NCI-H2227 treated with DMSO at 0.1 percent for 48 hours (cell line): Measurements from ENCODE around the gene SVOPL.

ENCODE experiments used
- DNase-seq: peaks from one replicate; lab custom pipeline; 2025; lab: John Stamatoyannopoulos, UW

The SVOPL gene

DNA sequence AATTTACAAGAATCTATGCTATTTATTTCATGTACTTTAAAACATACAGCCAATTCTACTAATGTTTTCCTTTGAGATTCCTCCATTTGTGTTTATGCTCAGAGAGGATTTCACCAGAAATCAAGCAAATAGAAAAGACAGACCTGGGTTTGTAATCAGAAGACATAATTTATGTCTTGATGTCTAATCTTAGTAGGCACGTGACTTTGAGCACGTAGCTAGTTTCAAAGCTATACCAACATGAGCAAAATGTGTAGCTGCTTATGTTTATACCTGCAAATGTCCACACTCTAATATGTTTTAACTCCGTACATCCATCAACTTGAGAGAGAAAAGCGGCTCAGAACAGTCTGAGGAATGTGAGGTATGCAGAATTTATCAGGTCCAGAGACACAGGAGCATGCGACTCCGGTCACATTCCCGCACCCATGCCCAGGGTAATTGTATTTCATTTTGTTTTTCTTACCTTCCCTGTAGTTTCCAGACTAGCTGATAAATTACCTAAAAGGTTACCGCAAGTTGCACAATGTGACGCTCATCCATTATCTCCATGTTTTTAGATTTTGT, 40.0 kb downstream of the SVOPL start:
- no peak for DNase-seq

DNA sequence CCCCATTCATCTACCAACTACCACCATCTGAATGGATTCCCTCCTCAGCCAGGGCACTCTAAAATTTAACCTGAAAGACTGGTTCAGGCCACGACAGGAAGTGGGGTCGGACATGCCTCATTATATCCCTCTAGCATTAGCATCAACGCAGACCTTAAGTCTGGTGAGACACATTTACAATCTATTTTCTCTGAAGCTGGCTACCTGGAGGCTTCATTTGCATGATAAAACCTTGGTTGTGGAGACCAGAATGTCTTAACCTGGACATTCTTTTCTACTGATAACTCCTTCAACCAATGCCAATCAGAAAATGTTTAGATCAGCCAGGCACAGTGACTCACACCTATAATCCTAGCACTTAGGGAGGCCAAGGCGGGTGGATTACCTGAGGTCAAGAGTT, 42.3 kb downstream of the SVOPL start:
- DNase-seq, result no peak

DNA sequence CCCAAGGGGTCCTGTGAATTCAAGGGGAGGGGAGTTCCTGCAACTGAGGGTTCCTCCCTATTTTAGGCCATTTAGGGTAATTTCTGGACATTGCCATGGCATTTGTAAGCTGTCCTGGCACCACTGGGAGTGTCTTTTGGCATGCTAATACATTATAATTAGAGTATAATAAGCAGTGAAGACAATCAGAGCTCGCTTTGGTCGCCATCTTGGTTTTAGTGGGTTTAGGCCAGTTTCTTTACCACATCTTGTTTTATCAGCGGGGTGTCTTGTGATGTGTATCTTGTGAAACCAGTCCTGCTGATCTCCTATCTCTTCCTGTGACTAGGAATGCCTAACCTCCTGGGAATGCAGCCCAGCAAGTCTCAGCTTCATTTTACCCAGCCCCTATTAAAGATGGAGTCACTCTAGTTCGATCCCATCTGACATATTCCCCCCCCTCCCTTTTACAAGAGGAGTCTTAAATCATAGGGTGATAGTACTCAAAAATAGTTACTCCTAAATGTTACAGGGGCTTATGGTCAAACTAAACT, 43.2 kb downstream of the SVOPL start:
- no peak for DNase-seq

DNA sequence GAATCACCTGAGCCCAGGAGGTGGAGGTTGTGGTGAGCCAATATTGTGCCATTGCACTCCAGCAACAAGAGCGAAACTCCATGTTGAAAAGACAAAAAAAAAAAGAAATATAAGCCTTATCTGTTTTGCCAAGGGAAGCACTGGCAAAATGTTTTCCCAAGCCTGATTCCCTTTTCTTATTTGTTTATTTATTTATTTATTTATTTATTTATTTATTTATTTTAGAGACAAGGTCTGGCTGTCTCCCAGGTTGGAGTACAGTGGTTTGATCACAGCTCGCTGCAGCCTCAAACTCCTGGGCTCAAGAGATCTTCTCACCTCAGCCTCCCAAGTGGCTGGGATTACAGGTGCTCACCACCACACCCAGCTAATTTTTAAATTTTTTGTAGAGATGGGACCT, 44.2 kb downstream of the SVOPL start:
- DNase-seq, result no peak

DNA sequence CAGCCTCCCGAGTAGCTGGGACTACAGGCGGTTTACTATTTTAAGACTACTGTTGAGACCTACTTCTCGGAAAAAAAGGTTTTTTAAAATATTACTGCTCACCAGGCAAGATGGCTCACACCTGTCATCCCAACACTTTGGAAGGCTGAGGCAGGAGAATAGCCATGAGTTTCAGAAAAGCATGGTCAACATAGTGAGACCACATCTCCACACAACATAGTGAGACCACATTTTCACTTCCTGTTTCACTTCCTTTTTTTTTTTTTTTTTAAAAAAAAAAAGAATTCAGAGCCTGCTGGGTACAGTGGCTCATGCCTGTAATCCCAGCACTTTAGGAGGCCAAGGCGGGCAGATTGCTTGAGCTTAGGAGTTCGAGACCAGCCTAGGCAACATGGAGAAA, 46.5 kb downstream of the SVOPL start:
- no peak for DNase-seq

DNA sequence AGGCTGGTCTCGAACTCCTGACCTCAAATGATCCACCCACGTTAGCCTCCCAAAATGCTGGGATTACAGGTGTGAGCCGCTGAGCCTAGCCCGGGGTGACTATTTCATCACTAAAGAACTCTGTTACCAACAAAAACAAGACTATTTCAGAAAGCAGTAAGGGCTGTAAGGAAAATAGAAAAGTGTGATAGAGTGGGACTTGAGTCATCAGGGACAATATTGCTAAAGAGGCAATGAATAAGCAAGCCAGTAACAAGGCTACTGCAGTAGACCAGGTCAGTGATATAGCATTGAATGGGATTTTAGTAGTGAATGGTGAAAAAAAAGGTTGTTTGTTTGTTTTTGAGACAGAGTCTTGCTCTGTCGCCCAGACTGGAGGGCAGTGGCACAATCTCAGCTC, 51.7 kb downstream of the SVOPL start:
- DNase-seq, result no peak

DNA sequence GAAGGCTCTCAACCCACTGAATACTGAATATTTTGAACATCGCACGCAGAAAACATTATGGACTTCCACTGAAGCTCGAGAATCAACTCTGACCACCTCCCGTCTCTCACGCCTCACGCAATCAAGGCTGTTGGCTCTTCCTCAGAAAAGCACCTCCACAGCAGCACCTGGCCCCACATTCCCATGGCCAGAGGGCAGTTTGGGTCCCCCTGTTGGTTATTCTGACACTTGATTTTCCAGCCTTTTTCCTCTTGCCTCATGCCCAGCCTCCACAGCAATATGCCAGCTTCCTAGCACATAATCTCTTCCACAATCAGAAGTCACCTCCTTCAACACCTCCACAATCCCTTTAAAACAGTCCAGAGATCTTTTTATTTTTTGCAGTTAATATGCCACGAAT, 55.9 kb downstream of the SVOPL start:
- DNase-seq, result no peak

DNA sequence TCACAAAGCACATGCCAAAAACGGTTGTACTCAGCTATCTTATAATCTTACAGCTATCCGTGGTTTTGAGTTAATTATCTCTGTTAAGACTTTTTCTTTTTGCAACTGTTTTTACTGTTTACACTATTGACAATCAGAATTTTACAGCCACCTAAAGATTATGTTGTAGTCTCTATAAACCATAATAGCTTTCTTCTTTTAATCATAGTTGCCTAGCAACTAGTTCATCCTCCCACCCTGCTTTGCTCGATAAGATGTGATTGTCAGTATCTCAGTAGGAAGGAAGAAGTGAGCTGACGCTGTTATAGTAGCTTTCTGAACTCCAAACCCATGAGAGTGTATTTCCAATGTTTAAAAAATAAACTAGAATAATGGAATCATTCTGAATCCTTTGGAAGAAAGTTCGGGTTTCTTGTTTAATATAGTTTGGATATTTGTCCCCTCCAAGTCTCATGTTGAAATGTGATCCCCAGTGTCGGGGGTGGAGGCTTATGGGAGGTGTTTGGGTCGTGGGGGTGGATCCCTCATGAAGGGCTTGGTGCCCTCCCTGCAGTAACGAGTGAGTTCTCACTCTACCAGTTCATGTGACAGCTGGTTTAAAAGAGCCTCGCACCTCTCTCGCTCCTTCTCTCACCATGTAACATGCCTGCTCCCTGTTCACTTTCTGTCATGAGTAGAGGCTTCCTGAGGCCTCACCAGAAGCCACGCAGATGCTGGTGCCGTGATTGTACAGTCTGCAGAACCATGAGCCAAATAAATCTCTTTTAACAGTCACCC, 68.1 kb downstream of the SVOPL start:
- no peak for DNase-seq

DNA sequence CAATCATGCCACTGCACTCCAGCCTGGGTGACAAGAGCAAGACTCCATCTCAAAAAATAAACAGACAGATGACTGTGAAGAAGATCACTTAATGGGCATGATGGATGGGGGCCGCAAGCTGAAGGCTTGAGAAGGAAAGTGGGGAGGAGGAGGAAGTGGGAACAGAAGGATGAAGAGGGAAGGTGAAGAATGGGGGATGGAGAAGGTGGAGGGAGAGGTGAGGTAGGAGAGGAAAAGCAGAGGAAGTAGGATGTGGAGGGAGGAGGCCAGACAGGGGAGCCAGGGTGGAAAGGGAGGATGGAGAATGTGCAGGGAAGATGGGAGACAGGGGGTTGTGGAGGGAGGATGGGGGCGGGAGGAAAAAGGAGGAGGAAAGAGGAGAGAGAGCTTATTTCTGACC, 68.8 kb downstream of the SVOPL start:
- no peak for DNase-seq

DNA sequence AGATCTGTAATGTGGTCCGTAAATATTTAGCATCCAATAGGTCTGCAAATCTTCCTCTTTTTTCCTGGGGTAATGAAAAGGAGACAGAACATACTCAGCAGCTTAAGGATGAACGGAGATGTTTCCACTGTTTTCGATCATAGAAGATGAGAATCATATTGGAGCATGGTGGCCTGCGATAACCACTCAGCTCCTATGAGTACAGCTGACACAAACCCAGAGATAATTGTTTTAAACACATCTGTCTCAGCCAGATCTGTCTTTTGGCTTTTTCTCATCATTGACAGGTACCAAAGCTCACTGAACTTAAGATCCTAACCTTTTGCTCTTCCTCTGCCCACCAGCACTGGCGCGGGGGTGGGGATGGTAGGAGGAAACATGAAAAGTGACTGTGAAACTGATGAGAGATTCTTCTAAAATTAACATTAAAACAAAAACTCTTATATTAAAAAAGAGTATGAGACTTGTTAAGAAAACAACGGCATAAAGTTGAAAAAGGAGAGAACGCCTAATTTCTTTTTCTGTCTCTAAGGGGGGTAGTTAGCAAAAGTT, 71.0 kb downstream of the SVOPL start:
- no peak for DNase-seq

DNA sequence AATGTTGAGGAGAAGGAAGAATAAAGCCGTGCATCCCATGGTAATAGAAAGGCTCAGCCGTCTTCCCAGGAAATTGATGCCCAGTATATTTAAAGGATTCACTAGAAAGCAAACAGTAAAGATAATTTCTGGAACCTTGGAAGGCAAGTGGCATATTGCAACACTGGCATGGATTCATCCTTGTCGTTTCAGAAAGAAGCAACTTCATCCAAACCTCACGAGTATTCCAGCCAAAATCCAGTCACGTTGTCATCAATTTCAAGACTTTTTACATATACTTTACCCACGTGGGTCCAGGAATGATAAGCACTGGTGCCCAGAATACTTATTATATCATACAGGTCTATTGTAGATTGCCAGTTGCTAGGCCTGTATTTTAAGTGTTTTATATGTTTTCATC, 73.8 kb downstream of the SVOPL start:
- no peak for DNase-seq

DNA sequence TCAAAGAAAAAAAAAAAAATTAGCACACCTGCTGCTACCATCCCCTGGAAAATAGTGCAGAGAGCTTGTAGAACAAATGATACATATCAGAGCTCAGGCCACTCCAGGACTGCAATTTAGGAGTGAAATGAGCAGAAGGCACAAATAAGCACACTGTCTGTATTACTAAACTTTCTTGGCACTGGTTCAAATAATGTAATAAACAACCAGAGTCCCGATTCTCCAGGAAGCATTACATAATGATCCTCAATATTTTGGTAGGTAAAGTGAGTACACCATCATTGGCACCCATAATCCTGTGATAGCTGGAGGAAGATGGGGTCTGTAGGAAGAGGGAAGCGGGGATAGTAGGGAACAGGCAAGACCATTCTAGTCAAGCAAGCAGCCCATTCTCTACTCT, 74.3 kb downstream of the SVOPL start:
- DNase-seq, result no peak

DNA sequence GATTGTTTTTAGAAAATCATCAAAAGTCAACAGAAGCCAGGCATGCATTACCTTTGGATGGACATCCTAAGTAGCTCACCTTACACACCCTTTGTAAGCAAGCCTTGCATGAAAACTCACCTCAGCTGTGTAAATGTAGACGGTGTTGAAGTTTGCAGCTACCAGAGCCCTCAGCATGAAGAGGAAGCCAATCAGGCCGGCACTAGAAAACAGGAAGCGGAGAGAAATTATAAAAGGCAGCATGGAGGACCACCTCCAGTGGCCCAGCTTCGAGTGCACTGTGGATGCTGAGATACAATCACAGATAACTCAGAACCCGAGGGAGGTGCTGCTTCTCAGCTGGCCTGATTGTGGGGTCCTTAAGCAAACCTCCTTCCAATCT, 75.3 kb downstream of the SVOPL start:
- DNase-seq, result no peak

DNA sequence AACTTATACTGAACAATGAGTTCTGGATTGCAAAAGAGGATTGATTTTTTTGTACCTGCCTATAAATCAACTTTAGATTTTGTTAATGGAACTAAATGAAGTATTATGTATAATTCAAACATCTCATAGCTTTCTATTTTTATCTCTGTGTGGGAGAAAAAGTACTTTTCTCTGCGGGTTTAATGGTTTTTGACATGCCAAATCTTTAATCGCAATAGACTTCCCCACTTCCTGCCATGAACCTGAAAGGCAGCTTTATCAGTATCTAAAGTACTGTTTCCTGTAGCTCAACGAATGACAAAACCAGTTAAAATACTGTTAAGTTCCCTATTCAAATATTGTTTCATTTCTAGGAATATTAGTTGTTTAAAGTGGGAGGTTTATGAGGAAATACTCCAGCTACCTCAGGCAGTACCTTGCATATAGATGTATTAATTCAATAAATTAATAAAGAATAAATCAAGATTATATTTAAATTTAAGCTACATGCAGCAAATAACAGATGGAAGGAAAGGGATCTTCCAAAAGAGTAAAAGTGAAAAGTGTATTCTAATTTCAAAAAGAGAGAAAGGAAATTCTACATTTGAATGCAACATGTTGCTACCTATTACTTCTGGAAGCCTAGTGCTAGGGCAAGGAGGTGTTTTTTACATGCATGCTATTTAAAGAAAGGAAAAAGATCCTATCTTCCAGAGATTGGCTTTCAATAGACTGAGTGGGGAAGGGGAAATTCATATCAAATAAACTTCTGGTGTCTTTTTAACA, 75.9 kb downstream of the SVOPL start:
- no peak for DNase-seq

DNA sequence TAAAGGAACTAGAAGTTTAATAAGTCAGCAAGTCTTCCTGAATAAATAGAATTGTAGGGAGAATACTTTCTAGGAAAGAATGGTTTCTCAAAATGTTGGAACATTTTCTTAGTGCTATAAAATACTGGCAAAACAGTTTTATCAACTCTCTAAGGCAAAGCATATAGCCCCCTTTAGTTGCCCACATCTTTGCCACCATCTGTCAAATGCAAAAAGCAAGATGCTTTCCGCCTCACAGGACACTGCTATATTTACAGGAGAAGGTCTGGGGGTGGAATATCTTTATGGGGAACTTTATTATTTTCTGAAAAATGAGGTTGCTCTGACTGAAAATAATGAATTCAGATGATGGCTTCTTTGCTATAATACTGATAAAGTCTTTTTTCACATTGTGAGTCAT, 78.3 kb downstream of the SVOPL start:
- DNase-seq, result no peak

DNA sequence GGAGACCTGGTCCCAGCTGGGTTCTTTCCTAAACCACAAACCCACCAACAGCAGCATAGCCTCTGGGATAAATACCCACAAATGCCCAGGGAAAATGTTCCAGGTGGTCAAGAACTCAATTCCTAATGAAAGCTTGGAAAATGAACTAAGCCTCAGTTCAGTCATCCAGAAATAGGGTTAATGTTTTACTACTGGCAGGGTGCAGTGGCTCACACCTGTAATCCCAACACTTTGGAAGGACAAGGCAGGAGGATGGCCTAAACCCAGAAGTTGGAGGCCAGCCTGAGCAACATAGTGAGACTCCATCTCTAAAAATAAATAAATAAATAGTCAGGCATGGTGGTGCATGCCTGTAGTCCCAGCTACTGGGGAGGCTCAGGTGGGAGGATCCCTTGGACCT, 82.2 kb downstream of the SVOPL start:
- DNase-seq, result no peak

DNA sequence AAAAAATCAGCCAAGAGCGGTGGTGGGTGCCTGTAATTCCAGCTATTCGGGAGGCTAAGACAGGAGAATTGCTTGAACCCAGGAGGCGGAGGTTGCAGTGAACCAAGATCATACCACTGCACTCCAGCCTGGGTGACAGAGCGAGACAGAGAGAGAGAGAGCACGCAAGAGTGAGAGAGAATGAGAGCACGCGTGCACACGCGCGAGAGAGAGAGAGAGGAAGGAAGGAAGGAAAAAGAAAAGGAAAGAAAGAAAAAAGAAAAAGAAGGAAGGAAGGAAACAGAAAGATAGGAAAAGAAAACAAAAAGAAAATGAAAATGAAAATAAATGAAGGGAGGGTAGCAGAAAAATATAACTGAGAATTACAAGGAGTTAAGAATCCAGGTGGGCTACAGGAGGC, 82.7 kb downstream of the SVOPL start:
- no peak for DNase-seq

DNA sequence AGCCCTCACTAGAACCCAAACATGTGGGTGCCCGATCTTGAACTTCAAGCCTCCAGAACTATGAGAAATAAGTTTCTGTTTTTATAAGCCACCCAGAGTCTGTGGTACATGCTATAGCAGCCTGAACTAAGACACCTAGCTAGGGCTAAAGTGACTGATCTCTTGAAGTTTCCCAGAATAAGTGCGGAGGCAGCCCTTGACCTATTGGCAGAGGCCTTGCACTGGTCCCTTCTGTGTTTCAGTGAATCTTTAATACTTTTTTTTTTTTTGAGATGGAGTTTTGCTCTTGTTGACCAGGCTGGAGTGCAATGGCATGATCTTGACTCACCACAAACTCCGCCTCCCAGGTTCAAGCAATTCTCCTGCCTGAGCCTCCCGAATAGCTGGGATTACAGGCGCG, 85.1 kb downstream of the SVOPL start:
- no peak for DNase-seq

DNA sequence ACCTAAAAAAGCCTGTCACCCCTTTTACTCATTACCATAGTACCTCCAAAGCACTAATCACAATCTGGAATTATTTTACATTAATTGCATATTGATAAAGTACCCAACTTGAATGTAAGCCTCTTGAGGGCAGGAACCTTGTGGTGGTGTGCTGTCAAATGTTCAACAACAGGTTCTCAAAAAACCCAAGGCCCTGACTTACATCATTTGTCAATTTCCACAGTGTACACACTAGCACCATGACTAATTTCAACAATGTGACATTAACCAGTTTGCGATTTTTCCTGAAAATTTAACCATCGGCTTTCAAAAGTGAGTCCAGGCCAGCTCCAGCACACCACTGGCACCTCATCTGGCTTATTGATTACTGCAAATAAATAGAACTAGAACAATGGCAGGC, 87.5 kb downstream of the SVOPL start:
- DNase-seq, result no peak

DNA sequence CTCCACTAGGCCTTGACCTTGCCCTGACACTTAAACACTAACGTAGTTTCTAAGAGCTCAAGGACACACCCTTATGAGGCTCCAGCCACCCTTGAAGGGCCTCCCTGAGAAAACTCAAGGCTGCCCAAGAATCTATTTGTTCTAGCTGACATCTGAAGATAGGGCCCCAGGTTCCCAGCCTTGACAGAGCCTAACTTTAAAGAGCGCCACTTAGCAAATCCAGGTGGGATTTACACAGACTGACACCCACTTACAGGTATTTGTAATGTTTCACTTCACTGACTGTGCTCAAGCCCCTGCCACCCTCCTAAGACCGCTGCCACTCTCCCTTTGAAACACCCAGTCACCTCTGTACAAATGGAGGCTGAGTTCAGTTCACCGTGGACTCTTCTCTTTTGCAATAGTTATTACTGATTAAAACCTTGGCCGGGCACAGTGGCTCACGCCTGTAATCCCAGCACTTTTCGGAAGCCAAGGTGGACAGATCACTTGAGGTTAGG, 90.4 kb downstream of the SVOPL start:
- DNase-seq, result no peak

DNA sequence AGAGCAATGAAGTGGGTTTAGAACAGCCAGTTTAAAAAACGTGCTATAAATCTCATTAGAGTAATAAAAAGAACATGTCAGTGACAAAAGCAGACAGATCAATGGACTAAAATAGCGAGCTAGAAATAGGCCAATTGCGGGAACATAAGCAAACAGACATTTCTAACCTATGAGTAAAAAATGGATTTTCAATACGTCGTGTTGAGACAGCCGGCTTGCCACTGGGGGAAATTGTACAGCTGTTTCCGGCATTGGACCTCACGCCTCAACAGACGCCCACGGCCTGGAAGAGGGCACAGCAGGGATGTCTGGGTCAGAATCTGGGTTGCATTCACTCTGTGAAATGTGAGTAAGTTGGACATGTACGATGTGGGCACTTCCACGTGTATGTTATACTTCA, 92.9 kb downstream of the SVOPL start:
- no peak for DNase-seq

DNA sequence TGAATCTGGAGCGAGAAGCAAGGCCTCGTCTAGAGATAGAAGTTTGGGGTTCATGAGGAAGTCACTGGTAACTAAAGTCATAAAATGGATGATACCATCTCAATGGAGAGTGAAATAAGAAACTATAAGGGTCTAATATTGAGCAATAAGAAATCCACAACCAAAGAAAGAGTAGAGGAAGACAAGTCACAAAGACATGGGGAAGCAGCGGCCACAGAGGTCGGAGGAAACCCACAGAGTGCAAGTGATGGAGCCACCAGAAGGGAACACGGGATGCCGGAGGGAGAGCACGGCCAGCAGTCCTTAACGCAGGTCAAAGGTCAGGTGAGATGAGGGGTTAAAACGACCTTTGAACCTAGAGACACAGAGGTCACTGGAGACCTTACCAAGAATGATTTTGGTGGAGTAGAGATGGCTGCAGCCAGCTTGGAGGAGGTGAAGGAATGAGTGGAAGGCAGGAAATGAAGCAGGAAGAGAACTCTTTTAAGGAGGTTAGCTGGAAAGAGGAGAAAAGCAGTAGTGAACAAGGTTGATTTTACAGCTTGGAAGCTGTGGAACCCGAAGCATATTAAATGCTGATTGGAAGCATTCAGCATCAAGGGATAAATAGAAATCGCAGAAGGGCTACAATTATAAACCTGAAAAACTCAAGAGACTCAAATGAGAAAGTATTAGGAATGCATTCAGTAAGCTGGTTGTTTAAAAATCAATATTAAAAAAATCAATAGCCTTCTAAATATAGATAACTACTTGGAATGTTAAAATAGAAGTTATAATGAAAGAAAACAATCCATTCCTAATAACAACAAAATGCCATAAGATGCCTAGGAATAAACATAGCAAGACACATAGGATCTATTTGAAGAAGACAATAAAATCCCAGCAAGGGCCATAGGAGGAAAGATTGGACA, 93.7 kb downstream of the SVOPL start:
- no peak for DNase-seq
